ENCODE data around the gene COX7A2L.

DNA sequence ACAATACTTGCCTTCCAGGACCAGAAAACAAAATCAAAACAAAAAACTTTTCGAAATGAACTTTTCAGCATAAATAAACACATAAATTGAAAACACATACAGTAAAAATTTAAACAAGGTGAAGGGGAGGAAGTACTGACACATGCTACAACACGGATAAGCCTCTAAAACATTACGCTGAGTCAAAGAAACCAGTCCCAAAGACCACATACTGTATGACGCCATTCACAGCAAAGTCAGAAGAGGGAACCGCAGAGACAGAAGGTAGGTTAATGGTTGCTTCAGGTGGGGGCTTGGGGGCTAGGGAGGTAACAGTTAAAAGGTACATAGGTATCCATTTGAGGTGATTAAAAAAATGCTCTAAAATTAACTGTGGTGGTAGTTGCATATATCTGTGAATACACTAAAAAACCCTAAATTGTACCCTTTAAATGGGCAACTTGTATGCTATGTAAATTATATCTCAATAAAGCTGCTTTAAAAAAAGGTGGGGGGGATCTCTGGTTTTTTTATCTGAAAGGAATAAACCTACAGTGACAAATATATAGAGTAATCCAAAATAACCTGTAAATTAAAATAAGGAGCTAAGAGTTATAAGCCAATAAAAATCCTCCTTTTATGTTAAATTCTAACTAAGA, 7.1 kb downstream of the COX7A2L start:
- TF ChIP-seq TAF1 (IDR thresholded peaks at IDR 0.05; ENCODE audit: borderline replicate concordance, insufficient read depth, low read length) (no peak), POLR2AphosphoS5 (IDR thresholded peaks at IDR 0.05; ENCODE audit: low read depth, low read length) (no peak)
